ENCODE measurements around the gene LAMA2. TPM values are rescaled to one million over a fixed set of nuclear protein-coding genes. Genes with fewer than 3 reads are reported as not detected.

LAMA2 gene
- total RNA-seq, 1 experiment from 2014 or later = 4.2 TPM

GRCh38 chr6:128844598-128844997 lies 38.3 kb upstream of the LAMA2 start:
- Histone ChIP-seq H3K27me3 (ENCODE audit: insufficient read depth, low read length) (no peaks in the 10 kb centered on the region), H3K79me1 (ENCODE audit: insufficient read depth, low read depth, low read length, poor library complexity, severe bottlenecking) (no peaks in the 10 kb centered on the region), H3K14ac (ENCODE audit: insufficient read depth, low read length) (no peak overlapping the region), H4K5ac (ENCODE audit: insufficient read length, low read depth, low read length) (no peak overlapping the region), H3T11ph (ENCODE audit: low read length) (no peak overlapping the region), H4K91ac (ENCODE audit: insufficient read length, low read depth, low read length) (no peak overlapping the region), H2BK20ac (ENCODE audit: low read depth, low read length, poor library complexity, severe bottlenecking) (no peak overlapping the region), H3K27ac (ENCODE audit: insufficient read length, low read depth, low read length) (no peak overlapping the region), H2BK5ac (ENCODE audit: insufficient read length, low read length) (no peak overlapping the region), H3K9me3 (ENCODE audit: control insufficient read depth, low read depth, low read length) (no peaks in the 10 kb centered on the region), H3K4me1 (ENCODE audit: insufficient read depth, low read length) (peaks cover 5% of the 10 kb centered on the region; the same call in 1 of the 2 replicates), H3K18ac (ENCODE audit: insufficient read length, low read depth, low read length) (no peak overlapping the region), H3K56ac (ENCODE audit: insufficient read length, low read depth, low read length) (no peak overlapping the region), H3K9ac (ENCODE audit: extremely low read depth, insufficient read length, low read length) (no peak overlapping the region), H4K20me1 (ENCODE audit: control insufficient read depth, insufficient read depth, insufficient read length) (no peaks in the 10 kb centered on the region), H4K8ac (replicated peaks; ENCODE audit: insufficient read length, low read depth, low read length) (no peak overlapping the region), H3K4me2 (ENCODE audit: insufficient read depth, insufficient read length, low read length) (no peak overlapping the region), H2BK120ac (ENCODE audit: low read depth, low read length, poor library complexity, severe bottlenecking) (no peak overlapping the region), H3K23ac (ENCODE audit: insufficient read length, low read depth, low read length) (no peak overlapping the region), H2BK15ac (ENCODE audit: low read depth, low read length) (no peak overlapping the region), H2AFZ (ENCODE audit: low read length) (no peak overlapping the region), H3K4ac (ENCODE audit: low read depth, low read length) (no peak overlapping the region), H3K79me2 (ENCODE audit: insufficient read depth, low read length) (no peaks in the 10 kb centered on the region), H2AK5ac (ENCODE audit: insufficient read length, low read length) (no peak overlapping the region), H2BK12ac (ENCODE audit: insufficient read length, low read depth, low read length) (no peak overlapping the region), H3K23me2 (ENCODE audit: insufficient read length, low read depth, low read length, poor library complexity, severe bottlenecking) (no peaks in the 10 kb centered on the region)
- no peaks in the 10 kb centered on the region for H3K9me3 Mint-ChIP-seq
- H3K27ac Mint-ChIP-seq = no peak overlapping the region
- no peak for DNase-seq
- no peaks in the 10 kb centered on the region for H3K27me3 Mint-ChIP-seq (ENCODE audit: low read depth)
- no peak for TF ChIP-seq CTCF (conservative IDR thresholded peaks at IDR 0.05)
- WGBS (ENCODE audit: extremely low coverage, insufficient read length, low lambda C conversion rate) = no CpG with 5 or more reads among the region's 2 CpGs
- no peaks in the 10 kb centered on the region for H3K36me3 Mint-ChIP-seq (ENCODE audit: insufficient read depth in 1 of 3, low read depth in 3 of 3)
- no peak overlapping the region for H3K4me3 Mint-ChIP-seq
- H3K4me1 Mint-ChIP-seq = peaks cover 17 to 18% of the 10 kb centered on the region in 2 experiments
